ENCODE data around the gene NEK8.

GRCh38 chr17:28773736-28774135, 45.1 kb downstream of the NEK8 start:
- TF ChIP-seq CTCF (IDR thresholded peaks at IDR 0.05) = no peak
- TF ChIP-seq POLR2A (IDR thresholded peaks at IDR 0.05) = no peak
